GM21526 (cell line): ENCODE measurements around the gene CST9.
"Not testable (repeated sequence)": the region's sequence is repeated elsewhere in the genome, so short reads cannot be mapped to it uniquely, and the experiment has no call there.

Experiments
- ATAC-seq: cut with Tn5 transposase; IDR thresholded peaks from one replicate; pipeline ENCODE4 v1.9.1; 2021; ENCODE audit warnings: moderate library complexity; ENCODE audit not compliant: unreplicated experiment, low FRiP score

The CST9 gene

GRCh38 chr20:23637282-23638221 lies 31.8 kb upstream of the CST9 start, which contains the start of gene CST3:
CST3 (minus strand) TSS chr20:23637955; CDS start chr20:23637862, 93 bp downstream.
- ATAC-seq, result peak; percentile 58

GRCh38 chr20:23636908-23637281 lies 31.2 kb upstream of the CST9 start:
- no peak for ATAC-seq

GRCh38 chr20:23636182-23636907 lies 30.6 kb upstream of the CST9 start:
- no peak for ATAC-seq

- ATAC-seq, result not testable (repeated sequence)
Observed at GRCh38 chr20:23635768-23636090, 30.0 kb upstream of the CST9 start.

GRCh38 chr20:23634985-23635767 lies 29.5 kb upstream of the CST9 start:
- ATAC-seq, result no peak

- no peak for ATAC-seq
Observed at GRCh38 chr20:23634044-23634801, 28.5 kb upstream of the CST9 start.

- ATAC-seq, result no peak
Observed at GRCh38 chr20:23632711-23633573, 27.2 kb upstream of the CST9 start.

GRCh38 chr20:23631981-23632710 lies 26.4 kb upstream of the CST9 start:
- no peak for ATAC-seq

GRCh38 chr20:23631226-23631822 lies 25.6 kb upstream of the CST9 start:
- no peak for ATAC-seq

- no peak for ATAC-seq
Observed at GRCh38 chr20:23630392-23630849, 24.7 kb upstream of the CST9 start.

GRCh38 chr20:23629542-23630391 lies 24.1 kb upstream of the CST9 start:
- no peak for ATAC-seq

GRCh38 chr20:23629017-23629541 lies 23.4 kb upstream of the CST9 start:
- ATAC-seq, result no peak

GRCh38 chr20:23628402-23629016 lies 22.8 kb upstream of the CST9 start:
- no peak for ATAC-seq

- ATAC-seq, result no peak
Observed at GRCh38 chr20:23627501-23627900, 21.8 kb upstream of the CST9 start.

GRCh38 chr20:23626040-23626620 lies 20.4 kb upstream of the CST9 start:
- no peak for ATAC-seq
